ENCODE measurements around the gene DDR1.

DDR1 gene

DNA sequence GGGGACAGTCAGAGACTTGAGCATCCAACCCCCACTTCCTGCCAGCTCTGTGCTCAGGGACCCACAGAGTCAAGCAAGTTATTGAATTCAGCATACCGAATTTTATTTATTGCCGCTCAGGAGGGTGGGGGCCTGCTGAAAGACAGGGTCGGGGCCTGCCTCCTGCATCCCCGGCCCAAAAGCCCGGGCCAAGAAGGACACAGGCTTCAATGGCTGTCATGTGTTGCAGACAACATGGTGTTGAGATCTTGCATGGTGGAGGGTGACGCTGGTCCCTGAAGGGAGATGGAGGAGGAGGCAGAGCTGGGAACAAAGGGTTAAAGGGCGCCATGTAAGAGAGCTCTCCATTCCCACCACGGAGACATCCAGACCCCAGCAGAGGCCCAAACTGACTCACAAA lies 47.0 kb downstream of the DDR1 start:
- TF ChIP-seq, protein P1, sequence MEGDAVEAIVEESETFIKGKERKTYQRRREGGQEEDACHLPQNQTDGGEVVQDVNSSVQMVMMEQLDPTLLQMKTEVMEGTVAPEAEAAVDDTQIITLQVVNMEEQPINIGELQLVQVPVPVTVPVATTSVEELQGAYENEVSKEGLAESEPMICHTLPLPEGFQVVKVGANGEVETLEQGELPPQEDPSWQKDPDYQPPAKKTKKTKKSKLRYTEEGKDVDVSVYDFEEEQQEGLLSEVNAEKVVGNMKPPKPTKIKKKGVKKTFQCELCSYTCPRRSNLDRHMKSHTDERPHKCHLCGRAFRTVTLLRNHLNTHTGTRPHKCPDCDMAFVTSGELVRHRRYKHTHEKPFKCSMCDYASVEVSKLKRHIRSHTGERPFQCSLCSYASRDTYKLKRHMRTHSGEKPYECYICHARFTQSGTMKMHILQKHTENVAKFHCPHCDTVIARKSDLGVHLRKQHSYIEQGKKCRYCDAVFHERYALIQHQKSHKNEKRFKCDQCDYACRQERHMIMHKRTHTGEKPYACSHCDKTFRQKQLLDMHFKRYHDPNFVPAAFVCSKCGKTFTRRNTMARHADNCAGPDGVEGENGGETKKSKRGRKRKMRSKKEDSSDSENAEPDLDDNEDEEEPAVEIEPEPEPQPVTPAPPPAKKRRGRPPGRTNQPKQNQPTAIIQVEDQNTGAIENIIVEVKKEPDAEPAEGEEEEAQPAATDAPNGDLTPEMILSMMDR (IDR thresholded peaks at IDR 0.05): no peak
- DNase-seq (ENCODE audit: low spot score): no peak
- Histone ChIP-seq H3K27ac (no peak overlapping the region), H3K4me3 (no peak overlapping the region)

- TF ChIP-seq, protein P1 (IDR thresholded peaks at IDR 0.05): no peak
- H3K4me3 ChIP-seq: no peak within 1 kb of the TSS
- H3K27ac ChIP-seq: no peak within 1 kb of the TSS
- DNase-seq (ENCODE audit: low spot score): no peak
These were observed 47.8 kb downstream of the DDR1 start, which contains the start of gene SFTA2 for GRCh38 chr6:30931969-30932645. Gene SFTA2 (minus strand): TSS chr6:30932170. CDS start chr6:30932096, 74 bp downstream.

DNA sequence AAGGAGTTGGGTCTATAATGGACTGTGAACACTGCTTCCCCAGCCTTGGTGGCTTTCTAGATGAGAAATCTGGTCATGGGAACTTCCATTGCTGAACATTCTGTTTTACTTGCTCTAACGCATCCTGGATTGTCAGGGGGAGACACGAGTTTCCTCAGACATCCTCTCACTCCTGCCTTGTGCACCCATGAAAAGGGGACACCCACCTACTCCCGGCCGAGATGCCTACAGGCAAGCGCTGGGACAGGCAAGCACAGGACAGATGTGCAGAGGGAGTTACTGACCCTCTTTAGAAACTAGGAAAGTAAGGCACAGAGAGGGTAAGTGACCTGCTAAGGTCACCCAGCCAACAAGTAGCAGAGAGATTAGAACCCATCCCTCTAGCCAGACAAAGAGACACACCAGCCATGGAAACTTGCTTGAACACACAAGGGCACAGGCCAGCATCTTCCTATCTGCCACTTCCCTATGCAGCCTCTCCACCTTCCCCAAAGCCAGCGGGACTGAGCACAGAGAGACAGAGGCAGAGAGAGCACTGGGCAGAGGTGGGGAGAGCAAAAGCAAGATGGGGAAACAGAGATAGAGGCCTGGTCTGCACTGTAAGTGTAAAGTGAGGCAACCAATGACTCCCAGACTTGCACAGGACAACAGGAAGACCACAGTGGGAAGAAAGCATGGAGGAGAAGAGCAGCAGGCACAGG lies 48.5 kb downstream of the DDR1 start:
- no peak overlapping the region for H3K4me3 ChIP-seq
- no peak overlapping the region for H3K27ac ChIP-seq
- TF ChIP-seq, protein P1 (IDR thresholded peaks at IDR 0.05): no peak
- DNase-seq (ENCODE audit: low spot score): no peak

DNA sequence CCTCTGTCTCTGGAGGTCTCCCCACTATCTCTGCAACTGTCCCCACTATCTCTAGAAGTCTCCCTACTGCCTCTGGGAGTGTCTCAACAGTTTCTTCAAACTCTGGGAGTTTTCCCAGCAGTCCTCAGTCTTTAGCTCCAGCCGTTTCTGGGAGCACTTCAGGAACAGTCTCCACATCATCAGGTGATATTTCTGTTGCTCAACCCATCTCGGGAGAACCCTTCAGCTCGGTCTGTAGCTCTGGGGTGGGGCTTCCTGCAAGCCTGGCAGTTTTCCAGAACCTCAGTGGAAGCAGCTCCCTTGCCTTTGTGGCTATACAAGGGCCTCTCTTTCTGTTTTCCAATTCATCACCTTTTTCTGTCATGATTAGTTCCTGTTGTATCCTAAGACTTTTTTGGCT lies 50.7 kb downstream of the DDR1 start:
- H3K27ac ChIP-seq: no peak overlapping the region
- no peak for DNase-seq (ENCODE audit: low spot score)
- TF ChIP-seq, protein P1 (IDR thresholded peaks at IDR 0.05): no peak
- no peak overlapping the region for H3K4me3 ChIP-seq

DNA sequence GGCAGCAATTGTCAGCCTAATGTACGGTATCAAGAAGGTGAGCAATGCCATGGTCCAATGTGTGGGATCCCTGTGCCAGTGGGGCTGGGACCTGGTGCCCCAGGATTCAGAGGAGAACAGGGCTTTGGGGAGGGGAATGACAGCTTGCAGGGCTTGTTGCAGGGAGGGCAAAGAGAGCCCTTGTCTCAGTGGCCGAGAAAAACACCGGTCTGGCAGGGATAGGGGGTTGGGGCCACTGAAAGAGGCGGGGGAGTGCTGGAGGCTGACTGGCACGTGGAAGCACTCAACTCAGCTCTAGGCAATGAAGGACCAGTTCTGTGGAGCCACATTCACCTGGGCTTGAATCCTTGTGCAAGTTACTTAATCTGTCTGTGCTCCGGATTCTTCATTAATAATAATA lies 52.9 kb downstream of the DDR1 start:
- Histone ChIP-seq H3K27ac (no peak overlapping the region), H3K4me3 (no peak overlapping the region)
- DNase-seq (ENCODE audit: low spot score): no peak
- TF ChIP-seq, protein P1 (IDR thresholded peaks at IDR 0.05): no peak

- TF ChIP-seq, protein P1 (IDR thresholded peaks at IDR 0.05): no peak
- DNase-seq (ENCODE audit: low spot score): no peak
- no peak overlapping the region for H3K27ac ChIP-seq
These were observed 54.4 kb downstream of the DDR1 start for GRCh38 chr6:30938730-30939129.

DNA sequence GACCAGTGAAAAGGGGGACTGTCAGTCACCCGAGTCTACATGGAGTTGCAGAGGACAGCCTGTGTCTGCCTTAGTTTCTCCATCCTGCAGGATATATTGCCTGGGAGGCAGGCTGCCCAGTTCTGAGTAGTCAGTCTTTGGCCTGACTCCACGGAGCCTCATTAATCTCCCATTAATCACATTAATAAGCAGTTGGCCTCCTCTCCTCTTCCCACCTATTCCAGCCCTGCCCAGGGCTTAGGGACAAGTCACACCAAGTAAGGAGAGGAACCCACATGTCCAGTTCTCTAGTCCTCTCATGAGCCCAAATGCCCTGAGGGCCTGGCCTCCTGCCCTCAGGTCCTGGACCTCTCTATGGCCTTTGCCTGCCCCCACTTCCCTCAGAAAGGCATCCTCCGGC lies 55.2 kb downstream of the DDR1 start:
- no peak for DNase-seq (ENCODE audit: low spot score)
- TF ChIP-seq, protein P1 (IDR thresholded peaks at IDR 0.05): no peak
- no peak overlapping the region for H3K27ac ChIP-seq
- H3K4me3 ChIP-seq: no peak overlapping the region

More at GRCh38 chr6:30938730-30939129, 54.4 kb downstream of the DDR1 start:
- H3K4me3 ChIP-seq: no peak overlapping the region
